GM12865 (cell line): Measurements from ENCODE around the gene ILF2.
A peak's percentile ranks its signal among the peaks of the same experiment; 100 is the strongest.
"Not testable (repeated sequence)": the region's sequence is repeated elsewhere in the genome, so short reads cannot be mapped to it uniquely, and the experiment has no call there.

Experiments
- DNase-seq: peaks from one replicate; pipeline ENCODE4 v3.0.0; 2010; ENCODE audit warnings: low read depth
- H3K4me3 ChIP-seq: 2 replicates; pipeline ENCODE4 v1.5.1; 2011; ENCODE audit warnings: mild to moderate bottlenecking, low read depth, low read length, control low read depth
- TF ChIP-seq, protein P1 (sequence below): IDR thresholded peaks from 2 replicates; pipeline ENCODE4 v1.5.1; 2011; ENCODE audit warnings: low read length, control low read depth, low read depth, inconsistent platforms; ENCODE audit not compliant: insufficient read depth; ENCODE audit errors: missing control alignments

Gene ILF2

DNA sequence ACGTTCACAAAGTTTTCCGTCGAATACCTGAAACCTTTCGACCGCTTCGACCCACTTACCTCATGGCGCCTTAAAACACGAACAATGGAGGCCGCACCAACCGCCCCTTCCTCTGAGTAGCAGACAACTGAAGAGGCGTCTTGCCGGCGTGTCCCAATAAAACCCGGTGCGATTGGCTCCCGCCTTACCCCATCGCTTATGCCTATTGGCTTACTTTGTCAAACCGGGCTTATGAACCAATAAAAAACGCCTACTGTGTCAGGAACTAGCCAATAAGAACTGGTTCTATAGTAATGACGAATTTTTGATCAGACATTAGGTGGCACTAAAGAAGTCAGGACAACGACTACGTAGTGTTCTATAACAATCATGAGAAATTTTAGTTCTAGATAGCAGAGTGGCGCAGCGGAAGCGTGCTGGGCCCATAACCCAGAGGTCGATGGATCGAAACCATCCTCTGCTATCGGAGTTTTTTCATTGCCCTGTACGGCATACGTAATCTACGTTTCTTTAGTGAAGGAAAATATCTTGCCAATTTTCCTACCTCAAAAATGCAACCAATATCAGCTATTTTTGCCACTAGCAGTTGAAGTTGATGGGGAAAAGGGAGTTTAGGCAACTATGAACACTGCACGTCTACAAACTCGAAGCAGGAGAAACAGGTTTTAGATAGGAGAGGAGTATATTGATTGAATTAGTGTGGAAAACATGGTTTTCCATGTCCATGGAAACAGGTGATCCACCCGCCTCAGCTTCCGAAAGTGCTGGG, at the start of gene ILF2:
ILF2 (minus strand) TSS at position 135 of the 769 bp plus-strand sequence; CDS start at position 64, 71 bp downstream.
- peak within 1 kb of the TSS; percentile 97 for H3K4me3 ChIP-seq
- DNase-seq, result peak; percentile 100
- TF ChIP-seq, protein P1, sequence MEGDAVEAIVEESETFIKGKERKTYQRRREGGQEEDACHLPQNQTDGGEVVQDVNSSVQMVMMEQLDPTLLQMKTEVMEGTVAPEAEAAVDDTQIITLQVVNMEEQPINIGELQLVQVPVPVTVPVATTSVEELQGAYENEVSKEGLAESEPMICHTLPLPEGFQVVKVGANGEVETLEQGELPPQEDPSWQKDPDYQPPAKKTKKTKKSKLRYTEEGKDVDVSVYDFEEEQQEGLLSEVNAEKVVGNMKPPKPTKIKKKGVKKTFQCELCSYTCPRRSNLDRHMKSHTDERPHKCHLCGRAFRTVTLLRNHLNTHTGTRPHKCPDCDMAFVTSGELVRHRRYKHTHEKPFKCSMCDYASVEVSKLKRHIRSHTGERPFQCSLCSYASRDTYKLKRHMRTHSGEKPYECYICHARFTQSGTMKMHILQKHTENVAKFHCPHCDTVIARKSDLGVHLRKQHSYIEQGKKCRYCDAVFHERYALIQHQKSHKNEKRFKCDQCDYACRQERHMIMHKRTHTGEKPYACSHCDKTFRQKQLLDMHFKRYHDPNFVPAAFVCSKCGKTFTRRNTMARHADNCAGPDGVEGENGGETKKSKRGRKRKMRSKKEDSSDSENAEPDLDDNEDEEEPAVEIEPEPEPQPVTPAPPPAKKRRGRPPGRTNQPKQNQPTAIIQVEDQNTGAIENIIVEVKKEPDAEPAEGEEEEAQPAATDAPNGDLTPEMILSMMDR, result peak; percentile 1

DNA sequence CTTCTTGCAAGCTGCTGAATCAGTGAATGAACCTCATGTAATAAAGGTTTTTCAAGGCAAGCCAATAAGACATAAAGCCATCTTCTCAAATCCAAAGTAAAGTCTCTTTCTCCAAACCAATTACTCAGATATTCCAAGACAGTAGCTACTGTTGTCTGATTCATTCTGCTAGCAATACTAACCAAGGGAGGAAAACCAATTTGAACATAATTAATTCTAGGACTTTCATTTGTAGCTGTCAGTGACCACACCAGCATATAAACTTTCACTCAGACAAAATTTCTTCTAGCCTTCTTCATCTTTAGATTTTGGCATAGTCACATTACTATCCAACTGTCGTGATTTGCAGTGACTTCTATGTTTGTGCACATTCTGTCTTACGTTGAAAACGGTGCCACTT, 46.5 kb upstream of the ILF2 start:
- TF ChIP-seq, protein P1, result no peak
- no peak overlapping the region for H3K4me3 ChIP-seq
- no peak for DNase-seq

DNA sequence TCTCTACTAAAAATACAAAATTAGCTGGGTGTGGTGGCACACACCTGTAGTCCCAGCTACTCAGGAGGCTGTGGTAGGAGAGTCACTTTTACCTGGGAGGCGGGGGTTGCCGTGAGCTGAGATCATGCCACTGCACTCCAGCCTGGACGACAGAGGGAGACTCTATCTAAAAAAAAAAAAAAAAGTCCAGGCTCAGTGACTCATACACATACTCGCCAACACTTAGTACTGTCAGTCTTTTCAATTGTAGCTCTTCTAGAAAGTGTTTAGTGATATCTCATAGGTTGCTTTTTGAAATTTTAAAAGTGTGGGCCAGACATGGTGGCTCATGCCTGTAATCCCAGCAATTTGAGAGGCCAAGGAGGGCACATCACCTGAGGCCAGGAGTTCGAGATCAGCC, 45.4 kb upstream of the ILF2 start:
- H3K4me3 ChIP-seq, DNase-seq: not testable (repeated sequence)

DNA sequence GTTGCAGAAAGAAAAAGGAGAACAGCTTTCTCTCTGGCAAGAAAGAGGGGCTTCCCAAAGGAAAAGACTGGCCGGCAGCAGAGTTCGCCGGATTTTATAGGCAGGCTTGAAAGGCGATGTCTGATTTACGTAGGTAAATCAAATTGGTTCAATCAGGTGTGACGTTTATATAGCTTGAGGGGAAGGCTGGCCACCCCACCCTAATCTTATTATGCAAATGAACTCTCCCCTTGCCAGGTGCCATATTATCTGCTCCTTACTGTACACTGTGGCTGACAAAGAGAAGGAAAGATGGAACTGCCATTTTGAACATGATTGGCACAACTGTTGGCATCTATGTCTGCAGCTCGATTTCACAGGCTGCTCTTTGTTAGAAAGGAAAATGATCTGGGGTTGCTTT, 40.2 kb upstream of the ILF2 start:
- DNase-seq, result no peak
- TF ChIP-seq, protein P1, result no peak
- no peak overlapping the region for H3K4me3 ChIP-seq

DNA sequence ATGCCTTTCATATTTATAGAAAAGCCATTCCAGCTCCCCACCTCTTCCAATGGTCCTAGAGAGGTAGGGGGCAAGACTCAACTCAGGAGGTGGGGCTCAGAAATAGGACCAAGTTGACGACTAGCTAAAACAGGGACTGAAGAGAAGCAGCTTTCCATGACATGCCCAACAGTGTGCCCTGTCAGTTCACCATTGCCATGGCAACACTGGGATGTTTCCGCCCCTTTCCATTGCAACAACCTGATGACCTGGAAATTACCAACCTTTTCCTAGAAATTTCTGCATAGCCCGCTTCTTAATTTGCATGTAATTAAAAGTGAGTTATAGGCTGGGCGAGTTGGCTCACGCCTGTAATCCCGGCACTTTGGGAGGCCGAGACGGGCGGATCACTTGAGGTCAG, 34.7 kb upstream of the ILF2 start:
- TF ChIP-seq, protein P1, result no peak
- no peak overlapping the region for H3K4me3 ChIP-seq
- DNase-seq, result no peak

DNA sequence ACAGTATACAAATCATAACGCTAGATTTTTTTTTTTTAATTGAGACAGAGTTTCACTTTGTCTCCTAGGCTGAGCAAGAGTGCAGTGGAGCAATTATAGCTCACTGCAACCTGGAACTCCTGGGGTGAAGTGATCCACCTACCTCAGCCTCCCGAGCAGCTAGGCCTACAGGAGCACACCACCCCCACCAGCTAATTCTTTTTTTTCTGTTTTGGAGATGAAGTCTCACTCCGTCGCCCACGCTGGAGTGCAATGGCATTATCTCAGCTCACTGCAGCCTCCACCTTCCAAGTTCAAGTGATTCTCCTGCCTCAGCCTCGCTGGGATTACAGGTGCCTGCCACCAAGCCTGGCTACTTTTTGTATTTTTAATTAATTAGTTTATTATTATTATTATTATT, 29.0 kb upstream of the ILF2 start:
- no peak overlapping the region for H3K4me3 ChIP-seq
- DNase-seq, result no peak
- TF ChIP-seq, protein P1, result no peak

DNA sequence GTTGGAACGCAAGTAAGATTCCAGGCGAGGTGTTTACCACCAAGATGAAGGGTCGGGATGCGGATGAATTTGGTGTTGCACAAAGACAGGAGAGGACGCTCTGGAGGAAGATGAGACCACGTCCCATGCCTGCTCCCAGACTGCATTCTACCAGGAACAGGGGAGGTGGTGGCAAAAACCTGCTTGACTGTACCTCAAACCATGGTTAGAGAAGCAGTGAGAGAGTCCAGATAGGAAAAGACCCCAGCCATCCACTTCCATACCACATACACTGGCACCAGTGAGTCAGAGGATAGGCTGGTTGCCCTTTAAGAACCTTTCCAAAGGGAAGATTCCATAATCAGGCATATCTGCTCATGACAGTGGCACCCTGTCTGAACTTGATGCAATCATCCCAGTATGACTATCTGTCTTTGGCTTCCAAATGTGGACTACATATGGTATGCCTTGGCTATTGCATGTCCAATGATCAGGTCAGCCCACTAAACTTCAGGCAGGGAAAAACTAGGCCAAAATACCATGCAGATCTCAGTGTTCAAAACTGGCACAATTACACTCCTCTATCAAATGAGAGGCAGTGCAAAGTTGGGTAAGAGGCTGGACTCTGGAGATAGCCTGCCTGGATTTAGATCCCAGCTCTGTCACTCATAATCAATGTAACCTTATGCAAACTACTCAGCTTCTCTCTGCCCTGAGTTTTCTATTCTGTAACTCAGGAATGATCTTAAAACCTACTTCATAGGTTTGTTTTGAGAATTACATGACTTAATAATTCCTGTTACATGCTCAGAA, 28.3 kb upstream of the ILF2 start:
- TF ChIP-seq, protein P1, result no peak
- DNase-seq, result no peak
- H3K4me3 ChIP-seq, result no peak overlapping the region
